ENCODE data around the gene H6PD.
A peak's percentile ranks its signal among the peaks of the same experiment; 100 is the strongest.

The H6PD gene

GRCh38 chr1:9294910-9295636 is 60.5 kb downstream of the H6PD start:
- TF ChIP-seq CTCF (IDR thresholded peaks at IDR 0.05; ENCODE audit: low read depth, low read length) = peak; percentile 19
- peak; percentile 36 for DNase-seq (ENCODE audit: extremely low read depth, low read depth)

- DNase-seq (ENCODE audit: extremely low read depth, low read depth) = no peak
- no peak for TF ChIP-seq CTCF (IDR thresholded peaks at IDR 0.05; ENCODE audit: low read depth, low read length)
Measured at GRCh38 chr1:9295884-9296283, 61.3 kb downstream of the H6PD start.

- no peak for DNase-seq (ENCODE audit: extremely low read depth, low read depth)
- no peak for TF ChIP-seq CTCF (IDR thresholded peaks at IDR 0.05; ENCODE audit: low read depth, low read length)
Measured at GRCh38 chr1:9296850-9297249, 62.3 kb downstream of the H6PD start.

- no peak for TF ChIP-seq CTCF (IDR thresholded peaks at IDR 0.05; ENCODE audit: low read depth, low read length)
- DNase-seq (ENCODE audit: extremely low read depth, low read depth) = no peak
Measured at GRCh38 chr1:9297831-9298230, 63.3 kb downstream of the H6PD start.

GRCh38 chr1:9298282-9298681 is 63.7 kb downstream of the H6PD start:
- no peak for DNase-seq (ENCODE audit: extremely low read depth, low read depth)
- no peak for TF ChIP-seq CTCF (IDR thresholded peaks at IDR 0.05; ENCODE audit: low read depth, low read length)

- peak; percentile 37 for DNase-seq (ENCODE audit: extremely low read depth, low read depth)
Measured at GRCh38 chr1:9299571-9300541, 65.3 kb downstream of the H6PD start.

- no peak for TF ChIP-seq CTCF (IDR thresholded peaks at IDR 0.05; ENCODE audit: low read depth, low read length)
- DNase-seq (ENCODE audit: extremely low read depth, low read depth) = no peak
Measured at GRCh38 chr1:9300573-9300972, 66.0 kb downstream of the H6PD start.

Measured in AG09319 (cell line).